Nephron (organoid): Measurements from ENCODE around the gene XPO6.

ENCODE experiments used
- H3K27ac Mint-ChIP-seq, 3 experiments: 2 replicates each; pipeline ENCODE4 v1.8.0; 2020; ENCODE audit warnings: mixed read lengths in 3 of 3, mild to moderate bottlenecking in 2 of 3, moderate library complexity in 1 of 3
- H3K27me3 Mint-ChIP-seq: 2 replicates; pipeline ENCODE4 v1.8.0; 2021; ENCODE audit warnings: low read depth, mild to moderate bottlenecking, moderate library complexity, mixed read lengths
- H3K36me3 Mint-ChIP-seq: 2 replicates; pipeline ENCODE4 v1.8.0; 2020; ENCODE audit warnings: low read depth, mixed read lengths
- H3K4me1 Mint-ChIP-seq: 2 replicates; pipeline ENCODE4 v1.8.0; 2020; ENCODE audit warnings: mixed read lengths
- H3K4me3 Mint-ChIP-seq, 3 experiments: 2 replicates each; pipeline ENCODE4 v1.8.0; 2020; ENCODE audit warnings: mild to moderate bottlenecking in 3 of 3, mixed read lengths in 3 of 3, moderate library complexity in 2 of 3
- H3K9me3 Mint-ChIP-seq: 2 replicates; pipeline ENCODE4 v1.8.0; 2020; ENCODE audit warnings: mixed read lengths
- CTCF ChIP-seq, 3 experiments: fragments of 200-600 bp; sonication (generic); IDR thresholded peaks; one replicate each; pipeline ENCODE4 v1.5.0; 2021; ENCODE audit warnings: antibody characterized with exemption in 3 of 3; ENCODE audit not compliant: unreplicated experiment in 3 of 3

The XPO6 gene

GRCh38 chr16:28171816-28172215 is 39.9 kb downstream of the XPO6 start:
- Mint-ChIP-seq H3K27ac (peak overlapping the region in 1 of 3 experiments; percentile 4), H3K4me3 (no peak overlapping the region), H3K27me3 (no peaks in the 10 kb centered on the region), H3K9me3 (no peaks in the 10 kb centered on the region), H3K36me3 (peaks cover 55% of the 10 kb centered on the region), H3K4me1 (no peaks in the 10 kb centered on the region)
- no peak for TF ChIP-seq CTCF (IDR thresholded peaks at IDR 0.05; ENCODE audit: unreplicated experiment in 3 of 3)

GRCh38 chr16:28168991-28169554 is 42.7 kb downstream of the XPO6 start:
- TF ChIP-seq CTCF (IDR thresholded peaks at IDR 0.05; ENCODE audit: unreplicated experiment in 3 of 3), result no peak
- Mint-ChIP-seq H3K9me3 (no peaks in the 10 kb centered on the region), H3K4me1 (peaks cover 6% of the 10 kb centered on the region), H3K27ac (no peak overlapping the region), H3K4me3 (no peak overlapping the region), H3K27me3 (no peaks in the 10 kb centered on the region), H3K36me3 (peaks cover 44% of the 10 kb centered on the region)

- Mint-ChIP-seq H3K9me3 (no peaks in the 10 kb centered on the region), H3K27ac (no peak overlapping the region), H3K4me1 (peaks cover 15% of the 10 kb centered on the region), H3K36me3 (peaks cover 41% of the 10 kb centered on the region), H3K27me3 (no peaks in the 10 kb centered on the region), H3K4me3 (no peak overlapping the region)
- no peak for TF ChIP-seq CTCF (IDR thresholded peaks at IDR 0.05; ENCODE audit: unreplicated experiment in 3 of 3)
Observed at GRCh38 chr16:28167730-28168129, 44.0 kb downstream of the XPO6 start.

DNA sequence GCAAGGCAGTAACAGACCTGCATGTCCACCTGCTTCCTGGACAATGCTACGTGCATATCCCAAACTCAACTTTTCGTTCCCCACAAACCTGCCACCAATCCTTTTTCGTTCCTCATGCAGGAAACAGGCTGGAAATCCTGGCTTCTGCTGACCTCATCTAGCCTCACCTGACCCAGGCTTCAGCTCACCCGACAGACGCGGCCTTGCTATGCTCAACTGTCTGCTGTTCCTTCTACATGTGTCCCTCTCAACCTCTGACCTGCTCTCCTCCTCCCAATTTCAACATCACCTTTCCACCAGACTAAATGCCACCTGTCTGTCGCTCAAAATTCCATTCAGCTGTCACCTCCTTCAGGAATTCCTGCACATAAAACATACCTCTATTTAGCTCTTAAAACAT is 44.5 kb downstream of the XPO6 start:
- H3K27me3 Mint-ChIP-seq, result no peaks in the 10 kb centered on the region

DNA sequence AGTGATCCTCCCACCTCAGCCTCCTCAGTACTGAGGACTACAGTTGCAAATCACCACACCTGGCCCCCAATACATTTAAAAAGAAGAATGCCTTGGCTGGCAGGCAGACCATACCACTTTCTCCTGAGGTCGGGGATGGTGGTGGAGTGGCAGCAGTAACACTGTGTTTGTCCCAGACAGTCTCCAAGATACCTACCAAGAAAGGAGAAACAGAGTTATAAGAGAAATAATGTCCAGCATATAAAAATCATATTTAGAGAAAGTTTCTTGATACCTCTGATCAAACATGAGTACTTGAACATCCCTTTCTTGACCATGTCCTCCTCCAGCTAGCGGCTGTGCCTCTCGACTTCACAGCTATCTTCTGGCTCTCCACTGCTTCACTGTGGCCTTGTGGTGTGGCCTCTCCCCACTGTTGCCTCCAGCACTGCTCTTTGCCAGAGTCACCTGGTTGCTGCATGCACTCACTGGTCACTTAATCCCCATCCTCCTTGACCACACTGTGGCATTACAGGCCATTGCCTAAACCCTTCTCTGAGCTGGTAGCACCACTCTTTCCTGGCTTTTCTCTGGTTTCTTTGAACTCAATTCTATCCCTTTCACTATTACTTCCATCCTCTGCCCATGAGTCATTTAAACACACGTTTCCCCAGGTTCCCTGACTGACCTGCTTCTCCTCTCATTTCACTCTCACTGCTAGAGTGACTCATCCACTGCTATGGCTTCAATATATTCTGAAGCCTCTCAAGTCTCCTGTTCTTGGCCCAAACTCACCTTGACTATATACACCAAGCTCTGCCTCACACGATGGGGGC is 45.2 kb downstream of the XPO6 start:
- TF ChIP-seq CTCF (IDR thresholded peaks at IDR 0.05; ENCODE audit: unreplicated experiment in 3 of 3), result no peak
- Mint-ChIP-seq H3K36me3 (peaks cover 41% of the 10 kb centered on the region), H3K4me3 (no peak overlapping the region), H3K27me3 (no peaks in the 10 kb centered on the region), H3K9me3 (no peaks in the 10 kb centered on the region), H3K27ac (no peak overlapping the region), H3K4me1 (peaks cover 15% of the 10 kb centered on the region)

More for the DNA sequence above, 44.5 kb downstream of the XPO6 start:
- Mint-ChIP-seq H3K27ac (peak overlapping the region in 1 of 3 experiments; percentile 9), H3K4me3 (no peak overlapping the region), H3K4me1 (peaks cover 15% of the 10 kb centered on the region), H3K9me3 (no peaks in the 10 kb centered on the region), H3K36me3 (peaks cover 38% of the 10 kb centered on the region)
- TF ChIP-seq CTCF (IDR thresholded peaks at IDR 0.05; ENCODE audit: unreplicated experiment in 3 of 3), result no peak

- no peak for TF ChIP-seq CTCF (IDR thresholded peaks at IDR 0.05; ENCODE audit: unreplicated experiment in 3 of 3)
- Mint-ChIP-seq H3K4me3 (no peak overlapping the region), H3K27me3 (no peaks in the 10 kb centered on the region), H3K27ac (no peak overlapping the region), H3K9me3 (no peaks in the 10 kb centered on the region), H3K4me1 (peaks cover 20% of the 10 kb centered on the region), H3K36me3 (peaks cover 41% of the 10 kb centered on the region)
Observed at GRCh38 chr16:28165598-28165997, 46.2 kb downstream of the XPO6 start.
